HEK293T (cell line): ENCODE data around the gene ATG16L2.

ENCODE experiments used
- ARNT ChIP-seq: fragments of 450-650 bp; IDR thresholded peaks from 2 replicates; pipeline ENCODE4 v1.6.1; 2017; ENCODE audit warnings: mild to moderate bottlenecking
- BHLHE40 ChIP-seq: fragments of 450-650 bp; IDR thresholded peaks from 2 replicates; pipeline ENCODE4 v1.6.1; 2016; ENCODE audit warnings: mild to moderate bottlenecking, moderate library complexity, borderline replicate concordance
- CTBP1 ChIP-seq: fragments of 450-650 bp; IDR thresholded peaks from 2 replicates; pipeline ENCODE4 v1.6.1; 2016; ENCODE audit warnings: borderline replicate concordance
- ELF4 ChIP-seq: fragments of 450-650 bp; IDR thresholded peaks from 2 replicates; pipeline ENCODE4 v1.6.1; 2017; ENCODE audit warnings: antibody characterized with exemption
- FOXK2 ChIP-seq: fragments of 450-650 bp; IDR thresholded peaks from 2 replicates; pipeline ENCODE4 v1.6.1; 2016; ENCODE audit warnings: mild to moderate bottlenecking
- FOXM1 ChIP-seq: fragments of 450-650 bp; IDR thresholded peaks from 2 replicates; pipeline ENCODE4 v1.6.1; 2017; ENCODE audit warnings: mild to moderate bottlenecking, borderline replicate concordance
- HDGF ChIP-seq: fragments of 450-650 bp; IDR thresholded peaks from 2 replicates; pipeline ENCODE4 v1.6.1; 2017; ENCODE audit warnings: antibody characterized with exemption, borderline replicate concordance
- L3MBTL2 ChIP-seq: fragments of 450-650 bp; conservative IDR thresholded peaks from 2 replicates; pipeline ENCODE4 v1.6.1; 2016; ENCODE audit warnings: mild to moderate bottlenecking
- LEF1 ChIP-seq: fragments of 450-650 bp; IDR thresholded peaks from 2 replicates; pipeline ENCODE4 v1.6.1; 2017; ENCODE audit warnings: mild to moderate bottlenecking, borderline replicate concordance
- NFRKB ChIP-seq: fragments of 450-650 bp; IDR thresholded peaks from 2 replicates; pipeline ENCODE4 v1.6.1; 2016; ENCODE audit warnings: mild to moderate bottlenecking, moderate library complexity
- SP1 ChIP-seq: fragments of 450-650 bp; IDR thresholded peaks from 2 replicates; pipeline ENCODE4 v1.6.1; 2017
- SUZ12 ChIP-seq: fragments of 450-650 bp; IDR thresholded peaks from 2 replicates; pipeline ENCODE4 v1.6.1; 2016; ENCODE audit warnings: mild to moderate bottlenecking
- ZNF384 ChIP-seq: fragments of 450-650 bp; IDR thresholded peaks from 2 replicates; pipeline ENCODE4 v1.6.1; 2016
- TF ChIP-seq, protein P1 (sequence below): fragments of 450-650 bp; IDR thresholded peaks from 2 replicates; pipeline ENCODE4 v1.6.1; 2016

DNA sequence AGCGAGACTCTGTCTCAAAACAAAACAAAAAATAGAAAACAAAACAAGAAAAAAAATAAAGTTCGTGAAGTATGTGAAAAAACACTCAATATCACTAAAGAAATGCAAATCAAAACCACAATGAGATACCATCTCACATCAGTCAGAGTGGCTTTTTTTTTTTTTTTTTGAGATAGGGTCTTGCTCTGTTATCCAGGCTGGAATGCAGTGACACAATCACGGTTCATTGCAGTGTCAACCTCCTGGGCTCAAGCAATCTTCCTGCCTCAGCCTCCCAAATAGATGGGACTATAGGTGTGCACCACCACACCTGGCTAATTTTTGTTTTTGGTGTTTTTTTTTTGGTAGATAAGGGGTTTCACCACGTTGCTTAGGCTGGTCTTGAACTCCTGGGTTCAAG, 37.5 kb downstream of the ATG16L2 start:
- TF ChIP-seq SP1 = no peak
- TF ChIP-seq BHLHE40 = no peak
- TF ChIP-seq ELF4 = no peak
- no peak for TF ChIP-seq LEF1
- no peak for TF ChIP-seq CTBP1
- no peak for TF ChIP-seq SUZ12
- TF ChIP-seq ZNF384 = no peak
- TF ChIP-seq NFRKB = no peak
- no peak for TF ChIP-seq HDGF
- TF ChIP-seq FOXK2 = no peak
- TF ChIP-seq L3MBTL2 = no peak
- TF ChIP-seq ARNT = no peak
- no peak for TF ChIP-seq FOXM1
- TF ChIP-seq, protein P1, sequence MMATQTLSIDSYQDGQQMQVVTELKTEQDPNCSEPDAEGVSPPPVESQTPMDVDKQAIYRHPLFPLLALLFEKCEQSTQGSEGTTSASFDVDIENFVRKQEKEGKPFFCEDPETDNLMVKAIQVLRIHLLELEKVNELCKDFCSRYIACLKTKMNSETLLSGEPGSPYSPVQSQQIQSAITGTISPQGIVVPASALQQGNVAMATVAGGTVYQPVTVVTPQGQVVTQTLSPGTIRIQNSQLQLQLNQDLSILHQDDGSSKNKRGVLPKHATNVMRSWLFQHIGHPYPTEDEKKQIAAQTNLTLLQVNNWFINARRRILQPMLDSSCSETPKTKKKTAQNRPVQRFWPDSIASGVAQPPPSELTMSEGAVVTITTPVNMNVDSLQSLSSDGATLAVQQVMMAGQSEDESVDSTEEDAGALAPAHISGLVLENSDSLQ = no peak
